Neural cell (in vitro differentiated cells): ENCODE data around the gene CIB1. TPM values are rescaled to one million over a fixed set of nuclear protein-coding genes. Genes with fewer than 3 reads are reported as not detected.

Experiments used
- H2AFZ ChIP-seq: fragments of 200-600, 300-800 bp; sonication (generic), shearing (Covaris generic); 2 replicates; pipeline ENCODE4 v1.6.0; 2014; ENCODE audit warnings: low read depth, mild to moderate bottlenecking, antibody characterized with exemption, low read length, moderate library complexity
- H3F3A ChIP-seq: fragments of 200-600 bp; shearing (Covaris generic); 2 replicates; pipeline ENCODE4 v1.6.1; 2016; ENCODE audit warnings: mild to moderate bottlenecking, moderate library complexity, mixed read lengths, antibody characterized with exemption, low read length; ENCODE audit not compliant: insufficient read depth, poor library complexity, severe bottlenecking
- H3K27ac ChIP-seq: fragments of 200-600, 300-800 bp; sonication (generic), shearing (Covaris generic); 2 replicates; pipeline ENCODE4 v1.5.1; 2014; ENCODE audit warnings: mild to moderate bottlenecking, low read length, moderate library complexity
- H3K27me3 ChIP-seq: fragments of 300-800, 200-600 bp; sonication (generic), shearing (Covaris generic); 2 replicates; pipeline ENCODE4 v1.6.0; 2014; ENCODE audit warnings: mild to moderate bottlenecking, low read depth, low read length, moderate library complexity; ENCODE audit not compliant: insufficient read depth
- H3K36me3 ChIP-seq: fragments of 300-800, 200-600 bp; sonication (generic), shearing (Covaris generic); 2 replicates; pipeline ENCODE4 v1.5.1; 2014; ENCODE audit warnings: mild to moderate bottlenecking, antibody characterized with exemption, low read length, moderate library complexity; ENCODE audit not compliant: insufficient read depth
- H3K4me2 ChIP-seq: fragments of 300-800, 200-600 bp; sonication (generic), shearing (Covaris generic); 2 replicates; pipeline ENCODE4 v1.6.0; 2014; ENCODE audit warnings: mild to moderate bottlenecking, low read length
- H3K4me3 ChIP-seq: fragments of 300-800, 200-600 bp; sonication (generic), shearing (Covaris generic); 2 replicates; pipeline ENCODE4 v1.5.1; 2014; ENCODE audit warnings: mild to moderate bottlenecking, low read length, moderate library complexity
- H3K79me2 ChIP-seq: fragments of 200-600 bp; shearing (Covaris generic); replicated peaks from 2 replicates; pipeline ENCODE4 v1.6.0; 2014; ENCODE audit warnings: mild to moderate bottlenecking, low read length, moderate library complexity; ENCODE audit not compliant: insufficient read depth
- H3K9ac ChIP-seq: fragments of 300-800, 200-600 bp; sonication (generic), shearing (Covaris generic); 2 replicates; pipeline ENCODE4 v1.6.1; 2016; ENCODE audit warnings: mild to moderate bottlenecking, low read length, mixed read lengths
- H3K9me2 ChIP-seq: fragments of 200-600 bp; shearing (Covaris generic); 2 replicates; pipeline ENCODE4 v1.6.1; 2016; ENCODE audit warnings: mild to moderate bottlenecking, low read length, mixed read lengths; ENCODE audit not compliant: insufficient read depth
- H3K9me3 ChIP-seq: fragments of 200-600, 300-800 bp; sonication (generic), shearing (Covaris generic); 2 replicates; pipeline ENCODE4 v1.6.1; 2016; ENCODE audit warnings: mild to moderate bottlenecking, mixed run types, low read length, moderate library complexity, mixed read lengths
- H4K20me1 ChIP-seq: fragments of 200-600 bp; shearing (Covaris generic); 2 replicates; pipeline ENCODE4 v1.6.1; 2016; ENCODE audit warnings: mild to moderate bottlenecking, mixed run types; ENCODE audit not compliant: insufficient read depth
- CTCF ChIP-seq: fragments of 450-650 bp; IDR thresholded peaks from 2 replicates; pipeline ENCODE4 v1.5.1; 2014; ENCODE audit warnings: antibody characterized with exemption, mild to moderate bottlenecking, moderate library complexity; ENCODE audit not compliant: poor library complexity, severe bottlenecking
- EP300 ChIP-seq: fragments of 450-650 bp; conservative IDR thresholded peaks from 2 replicates; pipeline ENCODE4 v1.6.1; 2014; ENCODE audit warnings: antibody characterized with exemption, mild to moderate bottlenecking, moderate library complexity; ENCODE audit not compliant: poor library complexity, severe bottlenecking
- EZH2 ChIP-seq: fragments of 200-600, 300-800 bp; shearing (Covaris generic), sonication (generic); IDR thresholded peaks from 2 replicates; pipeline ENCODE4 v1.6.1; 2014; ENCODE audit warnings: antibody characterized with exemption, low read length, borderline replicate concordance, mild to moderate bottlenecking; ENCODE audit not compliant: insufficient read depth, poor library complexity, severe bottlenecking
- MXI1 ChIP-seq: fragments of 450-650 bp; conservative IDR thresholded peaks from 2 replicates; pipeline ENCODE4 v1.6.1; 2014; ENCODE audit warnings: antibody characterized with exemption, mild to moderate bottlenecking; ENCODE audit not compliant: poor library complexity, severe bottlenecking
- POLR2AphosphoS5 ChIP-seq: IDR thresholded peaks from 2 replicates; pipeline ENCODE4 v1.6.1; 2012
- RAD21 ChIP-seq: fragments of 450-650 bp; conservative IDR thresholded peaks from 2 replicates; pipeline ENCODE4 v1.6.1; 2014; ENCODE audit warnings: antibody characterized with exemption, mild to moderate bottlenecking, moderate library complexity
- REST ChIP-seq: IDR thresholded peaks from 2 replicates; pipeline ENCODE4 v1.6.1; 2012; ENCODE audit warnings: borderline replicate concordance
- SMC3 ChIP-seq: fragments of 450-650 bp; conservative IDR thresholded peaks from 2 replicates; pipeline ENCODE4 v1.6.1; 2014; ENCODE audit warnings: antibody characterized with exemption, mild to moderate bottlenecking, moderate library complexity; ENCODE audit not compliant: poor library complexity
- TAF1 ChIP-seq: IDR thresholded peaks from 2 replicates; pipeline ENCODE4 v1.6.1; 2012; ENCODE audit warnings: low read depth
- polyA plus RNA-seq: library from polyadenylated mRNA; depleted of rRNA; stranded (reverse); fragments of >200 nt; gene quantifications from 2 replicates; pipeline ENCODE4 v1.2.3, GENCODE V29; 2014

CIB1 gene
- polyA plus RNA-seq, 1 donor from 2014 or later: 9.4 TPM

- Histone ChIP-seq H3K79me2 (no peaks in the 10 kb centered on the region), H3K9ac (peak overlapping the region; percentile 61), H3K9me2 (no peaks in the 10 kb centered on the region), H3F3A (no peaks in the 10 kb centered on the region), H2AFZ (no peak overlapping the region), H3K27ac (no peak overlapping the region), H4K20me1 (no peaks in the 10 kb centered on the region), H3K9me3 (no peaks in the 10 kb centered on the region), H3K27me3 (no peaks in the 10 kb centered on the region), H3K36me3 (no peaks in the 10 kb centered on the region), H3K4me2 (peak overlapping the region; percentile 62), H3K4me3 (peak overlapping the region; percentile 90)
- TF ChIP-seq EZH2 (no peak), POLR2AphosphoS5 (no peak), TAF1 (no peak), CTCF (peak; percentile 53), SMC3 (peak; percentile 17), RAD21 (peak; percentile 38)
These were observed 777 bp downstream of the CIB1 start for GRCh38 chr15:90232941-90233386.

GRCh38 chr15:90232196-90232595 lies 1.5 kb downstream of the CIB1 start:
- Histone ChIP-seq H3K4me3 (no peak overlapping the region), H3K9me3 (no peaks in the 10 kb centered on the region), H3K27me3 (no peaks in the 10 kb centered on the region), H3K79me2 (no peaks in the 10 kb centered on the region), H3K4me2 (no peak overlapping the region), H3K27ac (no peak overlapping the region), H3K9ac (no peak overlapping the region), H4K20me1 (no peaks in the 10 kb centered on the region), H2AFZ (no peak overlapping the region), H3F3A (no peaks in the 10 kb centered on the region), H3K36me3 (no peaks in the 10 kb centered on the region), H3K9me2 (no peaks in the 10 kb centered on the region)
- TF ChIP-seq REST: no peak
- no peak for TF ChIP-seq MXI1
- no peak for TF ChIP-seq EP300
